Stimulated activated memory B cell treated with anti-CD40 and anti-IgM and Interleukin-4, amounts not matched to agents 10 μg/mL and 1 μg/mL and 100 μg/mL, for 72 hours (primary cell): ENCODE data around the gene PTCRA.
"Not testable (repeated sequence)": the region's sequence is repeated elsewhere in the genome, so short reads cannot be mapped to it uniquely, and the experiment has no call there.

ENCODE experiments used
- ATAC-seq: fragments of 150-1000 bp; cut with Tn5 transposase; 2 replicates; pipeline ENCODE4 v1.10.0; 2021
- H3K27ac Mint-ChIP-seq: one replicate; pipeline ENCODE4 v1.8.0; 2022; ENCODE audit warnings: mild to moderate bottlenecking, mixed read lengths
- H3K27me3 Mint-ChIP-seq: one replicate; pipeline ENCODE4 v1.8.0; 2022; ENCODE audit warnings: mixed read lengths
- H3K36me3 Mint-ChIP-seq: one replicate; pipeline ENCODE4 v1.8.0; 2022; ENCODE audit warnings: mixed read lengths
- H3K4me1 Mint-ChIP-seq: one replicate; pipeline ENCODE4 v1.8.0; 2022; ENCODE audit warnings: mixed read lengths
- H3K4me3 Mint-ChIP-seq: one replicate; pipeline ENCODE4 v1.8.0; 2022; ENCODE audit warnings: mild to moderate bottlenecking, moderate library complexity, mixed read lengths
- H3K9me3 Mint-ChIP-seq: one replicate; pipeline ENCODE4 v1.8.0; 2022; ENCODE audit warnings: mixed read lengths

Gene PTCRA

DNA sequence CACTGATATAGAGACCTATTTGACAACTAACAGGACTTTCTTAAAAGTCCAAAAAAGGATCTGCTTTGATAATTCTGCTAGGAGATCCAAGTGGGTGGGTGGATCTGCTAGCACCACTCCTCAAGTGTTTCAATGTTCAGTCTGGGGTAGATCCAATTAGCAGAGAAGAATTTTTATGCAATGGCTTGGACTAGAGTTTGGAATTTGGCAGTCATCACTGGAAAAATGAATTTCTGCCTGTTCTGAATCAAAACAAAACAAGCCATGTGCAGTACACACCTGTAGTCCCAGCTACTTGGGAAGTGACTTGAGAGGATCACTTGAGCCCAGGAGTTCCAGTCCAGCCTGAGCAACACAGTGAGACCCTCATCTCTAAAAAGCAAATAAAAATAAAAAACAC is 32.1 kb downstream of the PTCRA start:
- Mint-ChIP-seq H3K4me3 (no peak overlapping the region), H3K27me3 (no peaks in the 10 kb centered on the region), H3K36me3 (peaks cover 15% of the 10 kb centered on the region), H3K9me3 (no peaks in the 10 kb centered on the region), H3K27ac (no peak overlapping the region), H3K4me1 (no peaks in the 10 kb centered on the region)
- ATAC-seq, result no peak

DNA sequence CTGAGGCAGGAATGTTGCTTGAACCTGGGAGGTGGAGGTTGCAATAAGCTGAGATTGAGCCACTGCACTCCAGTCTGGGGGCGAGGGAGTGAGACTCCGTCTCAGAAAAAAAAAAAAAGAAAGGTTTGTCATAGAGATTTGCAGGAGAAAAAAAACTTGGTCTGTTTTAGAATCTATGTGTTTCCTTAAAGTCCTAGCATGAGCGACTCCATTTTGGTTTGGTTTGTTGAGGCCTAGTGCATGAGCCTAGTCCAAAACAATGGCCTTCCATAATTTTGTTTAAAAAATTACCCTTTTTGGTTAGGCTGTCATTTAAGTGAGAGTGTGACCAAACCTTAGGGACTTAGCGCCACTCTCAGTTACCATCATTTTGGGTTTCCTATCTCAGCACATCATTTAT is 36.5 kb downstream of the PTCRA start:
- Mint-ChIP-seq H3K4me3 (no peak overlapping the region), H3K4me1 (no peaks in the 10 kb centered on the region), H3K27ac (no peak overlapping the region), H3K9me3 (no peaks in the 10 kb centered on the region), H3K36me3 (peaks cover 7% of the 10 kb centered on the region), H3K27me3 (no peaks in the 10 kb centered on the region)
- ATAC-seq, result no peak

DNA sequence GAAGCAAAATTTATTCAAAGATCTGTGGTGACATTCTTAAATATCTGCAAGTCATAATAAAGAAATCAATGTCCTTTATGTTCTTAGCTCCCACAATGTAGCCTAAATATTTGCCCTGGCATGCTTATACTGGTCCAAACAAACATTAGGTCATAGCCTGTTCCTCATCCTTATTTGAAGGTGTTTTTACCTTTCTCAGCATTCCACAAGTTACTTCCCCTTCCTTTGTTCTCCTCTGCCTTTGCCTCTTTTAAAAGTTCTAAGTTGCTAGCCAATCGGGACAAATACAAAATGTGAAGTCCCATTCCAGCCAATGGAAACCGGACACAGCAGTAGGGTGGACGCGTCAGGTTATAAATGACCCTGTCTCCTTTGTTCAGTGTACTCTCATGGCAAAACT is 38.6 kb downstream of the PTCRA start:
- not testable (repeated sequence) for H3K36me3 Mint-ChIP-seq, H3K4me1 Mint-ChIP-seq, H3K27me3 Mint-ChIP-seq, H3K9me3 Mint-ChIP-seq, H3K27ac Mint-ChIP-seq, ATAC-seq, H3K4me3 Mint-ChIP-seq

DNA sequence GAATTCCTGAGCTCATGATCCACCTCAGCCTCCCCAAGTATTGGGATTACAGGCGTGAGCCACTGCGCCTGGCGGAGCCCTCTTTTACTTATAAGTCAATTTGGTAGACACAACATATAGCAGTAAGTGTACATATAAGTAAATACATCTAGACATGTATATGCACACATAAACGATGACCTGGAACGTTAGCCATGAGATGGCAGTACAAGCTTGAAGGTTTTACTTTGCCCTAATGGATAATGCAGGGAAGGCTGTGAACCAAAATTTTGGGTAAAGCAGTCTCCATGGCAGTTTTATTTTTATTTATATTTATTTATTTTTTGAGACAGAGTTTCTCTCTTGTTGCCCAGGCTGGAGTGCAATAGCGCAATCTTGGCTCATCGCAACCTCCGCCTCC is 42.3 kb downstream of the PTCRA start:
- H3K9me3 Mint-ChIP-seq, result no peaks in the 10 kb centered on the region
- no peak for ATAC-seq
- H3K27me3 Mint-ChIP-seq, result no peaks in the 10 kb centered on the region
- H3K4me1 Mint-ChIP-seq, result peaks cover 22% of the 10 kb centered on the region
- H3K27ac Mint-ChIP-seq, result no peak overlapping the region
- peaks cover 12% of the 10 kb centered on the region for H3K36me3 Mint-ChIP-seq
- H3K4me3 Mint-ChIP-seq, result no peak overlapping the region

DNA sequence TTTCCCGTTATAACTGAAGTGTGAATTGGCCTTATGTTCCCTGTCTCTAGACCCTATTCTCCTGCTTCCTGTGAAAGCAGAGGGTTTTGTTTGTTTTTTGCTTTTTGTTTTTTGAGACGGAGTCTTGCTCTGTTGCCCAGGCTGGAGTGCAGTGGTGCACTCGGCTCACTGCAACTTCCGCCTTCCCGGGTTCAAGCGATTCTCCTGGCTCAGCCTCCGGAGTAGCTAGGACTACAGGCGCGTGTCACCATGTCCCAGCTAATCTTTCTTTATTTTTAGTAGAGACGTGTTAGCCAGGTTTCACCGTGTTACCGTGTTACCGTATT is 44.0 kb downstream of the PTCRA start:
- no peak for ATAC-seq
- no peaks in the 10 kb centered on the region for H3K9me3 Mint-ChIP-seq
- peaks cover 22% of the 10 kb centered on the region for H3K4me1 Mint-ChIP-seq
- no peaks in the 10 kb centered on the region for H3K27me3 Mint-ChIP-seq
- H3K27ac Mint-ChIP-seq, result peak overlapping the region; percentile 43
- H3K36me3 Mint-ChIP-seq, result peaks cover 24% of the 10 kb centered on the region
- peak overlapping the region; percentile 80 for H3K4me3 Mint-ChIP-seq

DNA sequence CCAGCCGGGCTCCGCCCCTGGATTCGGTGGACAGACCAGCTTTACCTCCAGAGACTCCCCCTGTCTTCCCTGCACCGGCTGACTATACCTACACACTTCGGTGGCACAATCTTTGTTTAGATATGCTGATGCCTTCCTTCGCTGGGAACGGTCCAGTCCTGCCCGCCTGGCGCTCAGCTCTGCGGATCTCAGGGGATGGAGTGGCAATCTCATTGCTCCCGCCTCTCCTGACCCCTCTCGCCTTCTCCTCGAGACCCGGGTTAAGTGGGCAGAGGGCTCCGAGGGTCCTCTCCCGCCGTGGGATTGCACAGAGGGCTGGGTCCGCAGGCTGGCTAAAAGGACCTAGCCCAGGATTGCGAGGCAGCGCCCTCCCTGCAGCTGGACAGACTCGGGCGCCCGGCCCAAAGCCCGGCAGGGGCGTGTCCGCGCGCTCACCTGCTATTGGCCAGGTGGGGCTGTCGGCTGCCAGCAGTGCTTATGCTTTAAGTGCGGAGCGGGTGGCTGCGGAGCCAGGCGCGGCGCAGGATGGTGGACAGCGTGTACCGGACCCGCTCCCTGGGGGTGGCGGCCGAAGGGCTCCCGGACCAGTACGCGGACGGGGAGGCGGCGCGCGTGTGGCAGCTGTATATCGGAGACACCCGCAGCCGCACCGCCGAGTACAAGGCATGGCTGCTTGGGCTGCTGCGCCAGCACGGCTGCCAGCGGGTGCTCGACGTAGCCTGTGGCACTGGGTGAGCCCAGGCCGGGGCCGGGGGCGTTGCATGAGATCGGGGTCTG is 44.6 kb downstream of the PTCRA start, which contains the start of gene GNMT:
TSS of gene GNMT (plus strand) at position 512 of the 777 bp plus-strand sequence. CDS start at position 526, 14 bp downstream.
- no peaks in the 10 kb centered on the region for H3K9me3 Mint-ChIP-seq
- H3K27ac Mint-ChIP-seq, result peak within 1 kb of the TSS; percentile 43
- peak within 1 kb of the TSS; percentile 80 for H3K4me3 Mint-ChIP-seq
- peaks cover 22% of the 10 kb centered on the region for H3K4me1 Mint-ChIP-seq
- peak; percentile 73 for ATAC-seq
- no peaks in the 10 kb centered on the region for H3K27me3 Mint-ChIP-seq
- H3K36me3 Mint-ChIP-seq, result peaks cover 28% of the 10 kb centered on the region

DNA sequence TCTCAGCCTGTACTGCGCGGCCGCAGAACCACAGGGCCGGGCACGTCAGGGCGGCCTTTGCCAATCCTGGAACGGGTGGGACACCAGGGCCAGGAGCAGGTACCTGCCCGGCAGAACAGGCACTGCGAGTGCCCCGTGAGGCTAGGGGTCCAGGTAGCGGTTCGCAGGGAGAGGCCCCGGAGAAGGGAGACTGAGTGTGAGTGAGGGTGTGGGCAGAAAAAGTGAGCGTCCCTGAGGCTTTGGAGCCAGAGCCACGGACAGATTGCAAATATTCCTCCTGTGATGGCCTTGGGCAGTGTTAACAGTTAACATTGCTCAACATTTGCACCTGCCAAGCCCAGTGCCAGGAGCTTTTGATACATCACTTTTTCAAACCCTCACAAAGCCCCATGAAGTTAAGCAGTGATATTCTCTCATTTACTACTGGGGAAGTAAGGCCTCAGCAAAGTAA is 45.2 kb downstream of the PTCRA start:
- H3K36me3 Mint-ChIP-seq, result peaks cover 34% of the 10 kb centered on the region
- ATAC-seq, result no peak
- peaks cover 22% of the 10 kb centered on the region for H3K4me1 Mint-ChIP-seq
- H3K27me3 Mint-ChIP-seq, result no peaks in the 10 kb centered on the region
- peak overlapping the region; percentile 43 for H3K27ac Mint-ChIP-seq
- no peaks in the 10 kb centered on the region for H3K9me3 Mint-ChIP-seq
- H3K4me3 Mint-ChIP-seq, result peak overlapping the region; percentile 80

DNA sequence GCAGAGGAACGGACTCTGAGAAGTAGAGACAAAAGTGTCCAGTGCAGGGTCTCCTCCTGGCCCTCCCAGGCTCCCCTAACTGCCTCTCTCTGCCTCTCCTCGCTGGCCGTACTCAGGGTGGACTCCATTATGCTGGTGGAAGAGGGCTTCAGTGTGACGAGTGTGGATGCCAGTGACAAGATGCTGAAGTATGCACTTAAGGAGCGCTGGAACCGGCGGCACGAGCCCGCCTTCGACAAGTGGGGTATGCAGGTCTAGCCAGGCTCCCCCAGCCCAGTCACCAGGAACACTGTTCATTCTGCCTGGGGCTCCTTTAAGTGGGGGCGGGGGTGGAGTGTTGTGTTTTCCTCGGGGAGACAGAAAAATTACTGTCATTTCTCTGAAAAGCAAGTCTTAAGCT is 46.2 kb downstream of the PTCRA start:
- Mint-ChIP-seq H3K36me3 (peaks cover 42% of the 10 kb centered on the region), H3K9me3 (no peaks in the 10 kb centered on the region), H3K4me3 (no peak overlapping the region), H3K4me1 (peaks cover 22% of the 10 kb centered on the region), H3K27me3 (no peaks in the 10 kb centered on the region), H3K27ac (no peak overlapping the region)
- no peak for ATAC-seq

DNA sequence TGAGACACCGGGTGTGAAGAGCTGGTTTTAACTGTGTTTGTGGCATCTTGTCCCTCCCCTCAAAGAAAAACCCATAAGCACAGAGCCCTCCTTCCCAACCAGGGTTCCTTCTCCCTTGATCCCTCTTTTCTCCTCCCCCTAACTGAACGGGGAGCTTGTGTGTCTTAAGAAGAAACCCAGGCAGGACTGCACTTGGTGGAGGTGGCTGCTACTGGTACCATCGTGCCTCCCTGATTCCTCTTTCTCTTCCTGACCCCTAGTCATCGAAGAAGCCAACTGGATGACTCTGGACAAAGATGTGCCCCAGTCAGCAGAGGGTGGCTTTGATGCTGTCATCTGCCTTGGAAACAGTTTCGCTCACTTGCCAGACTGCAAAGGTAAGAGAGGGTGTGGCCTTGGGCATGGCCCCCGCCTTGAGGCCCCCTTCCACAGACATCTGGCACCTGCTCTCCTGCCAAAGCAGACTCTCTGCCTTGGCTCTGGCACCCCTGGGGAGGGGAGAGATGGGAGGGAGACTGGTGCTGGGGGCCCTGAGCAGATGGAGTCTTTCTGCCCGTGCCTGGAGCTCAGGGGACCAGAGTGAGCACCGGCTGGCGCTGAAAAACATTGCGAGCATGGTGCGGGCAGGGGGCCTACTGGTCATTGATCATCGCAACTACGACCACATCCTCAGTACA is 46.8 kb downstream of the PTCRA start:
- Mint-ChIP-seq H3K4me1 (peaks cover 22% of the 10 kb centered on the region), H3K27ac (no peak overlapping the region), H3K9me3 (no peaks in the 10 kb centered on the region), H3K4me3 (no peak overlapping the region), H3K36me3 (peaks cover 48% of the 10 kb centered on the region), H3K27me3 (no peaks in the 10 kb centered on the region)
- no peak for ATAC-seq

DNA sequence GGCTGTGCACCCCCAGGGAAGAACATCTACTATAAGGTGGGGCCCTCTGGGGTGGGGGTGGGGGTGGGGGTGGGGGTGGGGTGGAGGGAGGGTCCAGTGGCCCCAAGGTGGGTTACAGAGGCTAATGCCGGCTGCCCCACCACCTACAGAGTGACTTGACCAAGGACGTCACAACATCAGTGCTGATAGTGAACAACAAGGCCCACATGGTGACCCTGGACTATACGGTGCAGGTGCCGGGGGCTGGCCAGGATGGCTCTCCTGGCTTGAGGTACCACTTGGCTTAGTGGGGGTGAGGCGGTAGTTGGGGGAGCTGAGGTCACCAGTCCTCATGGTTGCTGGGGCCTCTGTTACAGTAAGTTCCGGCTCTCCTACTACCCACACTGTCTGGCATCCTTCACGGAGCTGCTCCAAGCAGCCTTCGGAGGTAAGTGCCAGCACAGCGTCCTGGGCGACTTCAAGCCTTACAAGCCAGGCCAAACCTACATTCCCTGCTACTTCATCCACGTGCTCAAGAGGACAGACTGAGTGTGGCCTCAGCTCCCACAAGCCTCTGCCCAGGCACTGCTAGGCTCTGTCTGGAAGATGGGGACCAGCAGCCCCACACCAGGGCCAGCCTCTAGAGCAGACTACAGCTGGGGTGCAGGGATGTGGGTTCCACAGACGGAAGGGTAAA is 47.5 kb downstream of the PTCRA start:
- H3K27me3 Mint-ChIP-seq, result no peaks in the 10 kb centered on the region
- no peak overlapping the region for H3K27ac Mint-ChIP-seq
- H3K9me3 Mint-ChIP-seq, result no peaks in the 10 kb centered on the region
- H3K36me3 Mint-ChIP-seq, result peaks cover 55% of the 10 kb centered on the region
- no peak overlapping the region for H3K4me3 Mint-ChIP-seq
- ATAC-seq, result no peak
- peaks cover 22% of the 10 kb centered on the region for H3K4me1 Mint-ChIP-seq

DNA sequence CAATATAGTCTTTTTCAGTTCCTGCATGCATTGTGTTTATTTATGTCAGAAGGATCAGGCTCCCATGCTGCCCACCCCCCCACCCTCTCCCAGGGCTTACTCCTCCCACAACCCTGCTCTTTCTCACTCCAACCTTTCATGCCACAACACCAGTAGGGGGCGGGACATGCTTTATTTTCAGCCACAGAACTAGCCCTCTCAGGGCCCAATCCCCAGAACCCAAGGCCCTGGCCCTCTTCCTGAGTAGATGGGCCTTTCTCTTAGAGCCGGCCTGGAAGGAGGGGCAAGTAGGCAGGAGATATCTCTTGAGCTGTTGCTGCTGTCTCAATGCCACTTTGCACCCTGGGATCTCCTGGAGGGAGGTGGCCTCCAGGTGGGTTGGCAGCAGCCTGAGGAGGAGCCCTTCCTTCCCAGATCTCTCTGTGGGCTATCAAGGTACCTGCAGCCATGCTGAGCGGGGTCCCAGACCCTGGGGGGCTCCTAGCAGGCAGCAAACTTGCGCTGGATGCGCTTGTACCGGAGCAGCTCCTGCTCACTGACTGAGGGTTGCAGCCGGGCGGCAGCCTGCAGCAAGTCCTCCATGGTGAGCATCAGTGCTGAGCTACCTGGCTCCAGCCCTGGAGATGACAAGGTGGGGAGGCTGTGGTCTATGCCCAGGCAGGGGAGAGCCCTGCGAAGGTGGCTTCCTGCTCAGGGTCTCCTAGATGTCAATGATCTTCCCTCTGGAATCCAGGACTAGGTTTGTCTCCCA is 48.2 kb downstream of the PTCRA start:
- H3K36me3 Mint-ChIP-seq, result peaks cover 62% of the 10 kb centered on the region
- no peaks in the 10 kb centered on the region for H3K9me3 Mint-ChIP-seq
- no peak overlapping the region for H3K27ac Mint-ChIP-seq
- no peak overlapping the region for H3K4me3 Mint-ChIP-seq
- H3K4me1 Mint-ChIP-seq, result peaks cover 22% of the 10 kb centered on the region
- ATAC-seq, result peak; percentile 58
- H3K27me3 Mint-ChIP-seq, result no peaks in the 10 kb centered on the region

DNA sequence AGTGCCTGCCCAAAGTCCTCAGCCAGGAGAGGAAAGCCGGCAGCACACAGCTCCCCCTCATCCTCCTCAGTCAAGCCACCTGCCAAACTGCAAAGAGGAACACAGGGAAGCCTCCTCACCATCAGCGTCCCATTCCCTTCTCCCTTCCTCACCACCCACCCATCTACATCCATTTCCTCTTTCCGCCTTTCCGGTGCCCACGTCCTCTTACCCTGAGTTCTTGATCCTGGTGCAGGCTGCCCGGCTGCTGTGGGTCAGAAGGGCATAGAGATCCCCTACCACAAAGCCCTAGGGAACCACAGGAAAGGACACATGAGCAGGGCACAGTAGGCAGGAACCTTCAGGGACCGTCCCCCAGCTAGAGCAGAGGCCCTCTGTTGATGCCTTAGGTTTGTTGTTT is 50.7 kb downstream of the PTCRA start:
- H3K9me3 Mint-ChIP-seq, result no peaks in the 10 kb centered on the region
- ATAC-seq, result no peak
- no peaks in the 10 kb centered on the region for H3K27me3 Mint-ChIP-seq
- peaks cover 70% of the 10 kb centered on the region for H3K36me3 Mint-ChIP-seq
- H3K4me1 Mint-ChIP-seq, result peaks cover 6% of the 10 kb centered on the region
- H3K27ac Mint-ChIP-seq, result no peak overlapping the region
- H3K4me3 Mint-ChIP-seq, result no peak overlapping the region

DNA sequence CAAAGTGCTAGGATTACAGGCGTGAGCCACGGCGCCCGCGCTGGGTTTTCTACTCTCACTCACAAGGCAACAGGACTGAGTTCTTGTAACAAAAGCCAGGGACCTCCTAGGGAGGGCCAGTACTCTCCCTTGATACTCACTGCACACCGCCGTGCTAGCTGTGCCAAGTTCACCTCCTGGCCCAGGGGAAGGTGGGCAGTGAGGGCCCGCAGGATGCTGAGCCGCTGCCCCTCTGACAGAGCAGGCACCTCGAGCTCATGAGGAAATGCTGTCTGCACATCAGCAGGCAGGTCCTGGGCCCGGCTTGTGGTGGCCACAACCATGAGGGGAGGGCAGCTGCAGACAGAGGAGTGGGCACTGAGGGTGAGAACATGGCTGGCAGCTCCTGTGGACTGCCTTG is 51.4 kb downstream of the PTCRA start:
- no peaks in the 10 kb centered on the region for H3K27me3 Mint-ChIP-seq
- no peak overlapping the region for H3K27ac Mint-ChIP-seq
- H3K4me1 Mint-ChIP-seq, result peaks cover 9% of the 10 kb centered on the region
- peaks cover 66% of the 10 kb centered on the region for H3K36me3 Mint-ChIP-seq
- no peak overlapping the region for H3K4me3 Mint-ChIP-seq
- H3K9me3 Mint-ChIP-seq, result no peaks in the 10 kb centered on the region
- no peak for ATAC-seq

DNA sequence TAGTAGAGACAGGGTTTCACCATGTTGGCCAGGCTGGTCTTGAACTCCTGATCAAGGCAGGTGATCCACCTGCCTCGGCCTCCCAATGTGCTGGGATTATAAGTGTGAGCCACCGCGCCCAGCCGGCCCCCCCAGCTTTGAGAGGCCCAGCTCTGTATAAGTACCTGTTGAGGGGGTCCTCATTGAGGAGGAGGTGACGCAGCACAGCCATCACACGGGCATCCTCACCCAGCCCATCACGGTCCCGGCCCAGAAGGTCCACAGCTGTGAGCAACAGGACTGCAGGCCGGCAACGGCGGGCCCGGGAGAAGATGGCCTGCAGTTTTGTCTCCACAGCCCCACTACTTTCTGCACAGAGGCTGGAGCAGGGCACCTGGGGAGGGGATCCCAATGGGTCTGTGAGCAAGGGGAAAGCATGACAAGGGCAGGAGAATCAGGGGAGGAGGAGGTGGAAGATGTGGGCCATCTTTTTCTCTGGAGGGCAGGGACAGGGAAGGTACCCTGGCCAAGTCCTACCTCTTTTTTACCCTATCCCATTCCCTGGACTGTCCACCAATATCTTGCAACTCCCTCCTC is 52.4 kb downstream of the PTCRA start:
- H3K36me3 Mint-ChIP-seq, result peaks cover 60% of the 10 kb centered on the region
- H3K4me1 Mint-ChIP-seq, result peaks cover 9% of the 10 kb centered on the region
- no peak for ATAC-seq
- H3K4me3 Mint-ChIP-seq, result no peak overlapping the region
- H3K27ac Mint-ChIP-seq, result no peak overlapping the region
- no peaks in the 10 kb centered on the region for H3K27me3 Mint-ChIP-seq
- no peaks in the 10 kb centered on the region for H3K9me3 Mint-ChIP-seq

DNA sequence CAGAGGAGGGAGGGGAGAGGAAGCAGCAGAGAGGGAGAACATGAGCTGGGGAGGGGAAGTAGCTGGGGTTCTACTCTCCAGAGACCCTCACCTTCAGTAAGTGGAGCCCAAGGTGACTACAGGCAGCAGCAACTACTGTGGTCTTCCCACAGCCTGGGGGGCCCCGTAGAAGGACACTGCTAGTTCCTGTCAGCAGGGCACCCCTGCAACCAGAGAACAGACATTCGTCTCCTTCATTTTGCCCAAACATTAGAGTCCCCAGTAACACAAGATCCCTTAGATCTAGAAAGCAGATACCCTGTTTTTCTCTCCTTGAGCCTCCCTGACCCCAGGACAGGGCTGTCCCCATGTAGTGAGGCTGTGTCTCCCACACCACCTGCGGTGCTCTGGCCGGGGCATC is 52.9 kb downstream of the PTCRA start:
- Mint-ChIP-seq H3K36me3 (peaks cover 59% of the 10 kb centered on the region), H3K27me3 (no peaks in the 10 kb centered on the region), H3K4me1 (peaks cover 9% of the 10 kb centered on the region), H3K4me3 (no peak overlapping the region), H3K27ac (no peak overlapping the region), H3K9me3 (no peaks in the 10 kb centered on the region)
- ATAC-seq, result no peak
